GM12878 (cell line): Measurements from ENCODE around the gene KLF17. TPM values are rescaled to one million over a fixed set of nuclear protein-coding genes. Genes with fewer than 3 reads are reported as not detected.

Source experiments
- ATAC-seq: fragments of 200-7000 bp; cut with Tn5 transposase; 3 replicates; pipeline ENCODE4 v1.9.1; 2020; ENCODE audit warnings: mild to moderate bottlenecking, moderate library complexity
- BruUV-seq: library from RNA; stranded (reverse); fragments of 400-500 nt; replicated peaks from 2 replicates; lab custom pipeline; 2021; lab: Mats Ljungman, UMichigan
- CTCF ChIA-PET: fragments of 300-600 bp; sonication (Branson Sonifier 250); formaldehyde crosslinking; extraction: SDS; loops from one replicate; lab custom pipeline; 2021; ENCODE audit warnings: inconsistent platforms; lab: Yijun Ruan, JAX
- POLR2A ChIA-PET: fragments of 350-600 bp; formaldehyde crosslinking; extraction: SDS; loops from one replicate; lab custom pipeline; 2021; ENCODE audit warnings: inconsistent platforms; lab: Charles Lee
- RAD21 ChIA-PET: fragments of 300-600 bp; sonication (Branson Sonifier 250); formaldehyde crosslinking; loops from one replicate; lab custom pipeline; 2023; ENCODE audit warnings: antibody characterized with exemption; ENCODE audit not compliant: unreplicated experiment; lab: Charles Lee
- SMC1A ChIA-PET: fragments of 300-600 bp; sonication (Branson Sonifier 250); formaldehyde crosslinking; loops from one replicate; lab custom pipeline; 2023; ENCODE audit not compliant: unreplicated experiment, uncharacterized antibody; lab: Charles Lee
- DNase-seq: peaks from one replicate; pipeline ENCODE4 v3.0.0-alpha.2; 2011; ENCODE audit warnings: low read depth, low spot score
- FAIRE-seq: peaks from 3 replicates; lab custom pipeline; 2011; peaks lifted over from hg19 to GRCh38; lab: Jason Lieb, UNC
- H2AFZ ChIP-seq: 2 replicates; pipeline ENCODE4 v1.6.0; 2011; ENCODE audit warnings: low read depth, low read length, control low read depth; ENCODE audit not compliant: control insufficient read depth
- H3K27ac ChIP-seq: 2 replicates; pipeline ENCODE4 v1.5.1; 2011; ENCODE audit warnings: control low read depth; ENCODE audit not compliant: control insufficient read depth, insufficient read depth
- H3K27me3 ChIP-seq, 2 experiments: replicated peaks in 1 of 2; 2 replicates each; pipeline versions ENCODE4 v1.6.0 to v1.6.1; 2011; ENCODE audit warnings: low read length in 1 of 2; ENCODE audit not compliant: control insufficient read depth in 2 of 2, insufficient read depth in 2 of 2
- H3K36me3 ChIP-seq, 2 experiments: 2 replicates each; pipeline ENCODE4 v1.5.1; 2011; ENCODE audit warnings: low read length in 1 of 2; ENCODE audit not compliant: control insufficient read depth in 2 of 2, insufficient read depth in 2 of 2
- H3K4me1 ChIP-seq: 2 replicates; pipeline ENCODE4 v1.6.1; 2011; ENCODE audit warnings: mild to moderate bottlenecking, low read length, moderate library complexity, mixed read lengths; ENCODE audit not compliant: control insufficient read depth, insufficient read depth
- H3K4me2 ChIP-seq: 2 replicates; pipeline ENCODE4 v1.6.0; 2011; ENCODE audit warnings: control low read depth; ENCODE audit not compliant: control insufficient read depth, insufficient read depth
- H3K4me3 ChIP-seq: fragments of 200-600 bp; sonication (generic); 2 replicates; pipeline ENCODE4 v1.5.1; 2016
- H3K79me2 ChIP-seq: 2 replicates; pipeline ENCODE4 v1.6.0; 2011; ENCODE audit warnings: low read length; ENCODE audit not compliant: control insufficient read depth, insufficient read depth
- H3K9ac ChIP-seq: 2 replicates; pipeline ENCODE4 v1.8.0; 2011; ENCODE audit warnings: low read length, control low read depth, mixed read lengths; ENCODE audit not compliant: control insufficient read depth, insufficient read depth
- H3K9me3 ChIP-seq: replicated peaks from 3 replicates; pipeline ENCODE4 v1.5.1; 2011; ENCODE audit warnings: mild to moderate bottlenecking, low read length; ENCODE audit not compliant: control insufficient read depth, insufficient read depth
- H4K20me1 ChIP-seq: 2 replicates; pipeline ENCODE4 v1.6.0; 2011; ENCODE audit not compliant: control insufficient read depth, insufficient read depth
- ATF7 ChIP-seq: fragments of 450-650 bp; IDR thresholded peaks from 2 replicates; pipeline ENCODE4 v1.6.1; 2016; ENCODE audit warnings: low read depth, mild to moderate bottlenecking
- BHLHE40 ChIP-seq, 2 experiments: fragments of 450-650 bp in 1 of 2; IDR thresholded peaks; 2 replicates each; pipeline ENCODE4 v1.6.1; 2011 to 2017; ENCODE audit warnings: low read depth in 2 of 2, borderline replicate concordance in 1 of 2, improper control_type of control experiment in 1 of 2, low read length in 1 of 2, mild to moderate bottlenecking in 1 of 2
- GATAD2B ChIP-seq: fragments of 450-650 bp; conservative IDR thresholded peaks from 2 replicates; pipeline ENCODE4 v1.6.1; 2017; ENCODE audit warnings: low read depth, mild to moderate bottlenecking, moderate library complexity
- IKZF1 ChIP-seq: fragments of 450-650 bp; conservative IDR thresholded peaks from 2 replicates; pipeline ENCODE4 v1.6.1; 2017; ENCODE audit warnings: antibody characterized with exemption, mild to moderate bottlenecking
- IKZF2 ChIP-seq, 2 experiments: fragments of 450-650 bp; IDR thresholded peaks; 2 replicates each; pipeline ENCODE4 v1.6.1; 2017; ENCODE audit warnings: mild to moderate bottlenecking in 2 of 2, moderate library complexity in 2 of 2
- MEF2B ChIP-seq: fragments of 450-650 bp; IDR thresholded peaks from 2 replicates; pipeline ENCODE4 v1.6.1; 2018; ENCODE audit warnings: mild to moderate bottlenecking, moderate library complexity; ENCODE audit not compliant: partially characterized antibody, poor library complexity, severe bottlenecking
- MTA2 ChIP-seq: fragments of 450-650 bp; IDR thresholded peaks from 2 replicates; pipeline ENCODE4 v1.6.1; 2016; ENCODE audit warnings: low read depth, mild to moderate bottlenecking, moderate library complexity
- MXI1 ChIP-seq: fragments of 150-350 bp; IDR thresholded peaks from 2 replicates; pipeline ENCODE4 v1.6.1; 2011; ENCODE audit warnings: low read depth, mild to moderate bottlenecking, inconsistent platforms, low read length, improper control_type of control experiment
- POLR2AphosphoS5 ChIP-seq: IDR thresholded peaks from 2 replicates; pipeline ENCODE4 v1.6.1; 2011; ENCODE audit warnings: mild to moderate bottlenecking, low read length, inconsistent platforms
- WGBS: methylation state at CpG from one replicate; pipeline ENCODE4 v1.1.6; 2016; ENCODE audit warnings: low lambda C conversion rate; ENCODE audit not compliant: insufficient replicate concordance, insufficient coverage; ENCODE audit errors: missing lambda C conversion rate; 5-methylcytosine and 5-hydroxymethylcytosine counted together
- in situ Hi-C: fragments of 300-500 bp; cut with MboI; formaldehyde crosslinking; loops from 9 replicates; pipeline ENCODE4 v1.14.3; 2018; ENCODE audit warnings: mixed read lengths
- intact Hi-C: fragments of 100-400 bp; cut with micrococcal nuclease; formaldehyde crosslinking; loops from one replicate; pipeline ENCODE4 v1.14.2; 2022; ENCODE audit not compliant: unreplicated experiment
- polyA plus RNA-seq, 11 experiments: library from polyadenylated mRNA; depleted of rRNA in 4 of 11; unstranded in 6 of 11; stranded (reverse) in 5 of 11; fragments of >200 nt; fragmentation: Nextera tagmentation in 4 of 11; fragmentation: Illumina TruSeq in 1 of 11; extraction: Ambion mirVana in 4 of 11; extraction: Trizol in 1 of 11; gene quantifications; 1 replicate in 1 of 11; 2 replicates in 10 of 11; pipeline versions ENCODE4 v1.2.1 to v1.2.3, GENCODE V29; 2011 to 2016; ENCODE audit warnings: inconsistent platforms in 2 of 11, missing spikeins in 2 of 11, low read depth in 1 of 11
- total RNA-seq, 4 experiments: library from RNA; depleted of rRNA in 3 of 4; stranded (reverse); fragments of >200 nt in 3 of 4; fragmentation: Illumina TruSeq in 1 of 4; extraction: Trizol in 1 of 4; gene quantifications; 2 replicates each; pipeline versions ENCODE4 v1.2.1 to v1.2.3, GENCODE V29; 2013 to 2021
- TF ChIP-seq, protein P1 (sequence below): IDR thresholded peaks from 2 replicates; pipeline ENCODE4 v1.6.1; 2011; ENCODE audit warnings: borderline replicate concordance, low read depth, mild to moderate bottlenecking, moderate library complexity, mixed read lengths, low read length; ENCODE audit not compliant: insufficient read depth; ENCODE audit errors: extremely low read length
- TF ChIP-seq, protein P2 (sequence below): IDR thresholded peaks from 2 replicates; pipeline ENCODE4 v1.6.1; 2012; ENCODE audit warnings: improper control_type of control experiment, low read depth, low read length; ENCODE audit not compliant: insufficient replicate concordance
- TF ChIP-seq, protein P3 (sequence below): fragments of 450-650 bp; IDR thresholded peaks from 2 replicates; pipeline ENCODE4 v1.6.1; 2017; ENCODE audit warnings: low read depth, mild to moderate bottlenecking, moderate library complexity

KLF17 gene
- total and polyA plus RNA-seq, 10 of the 15 experiments (the other 5 are each of a cell fraction or from before 2014, with no cell fraction given): not detected

DNA sequence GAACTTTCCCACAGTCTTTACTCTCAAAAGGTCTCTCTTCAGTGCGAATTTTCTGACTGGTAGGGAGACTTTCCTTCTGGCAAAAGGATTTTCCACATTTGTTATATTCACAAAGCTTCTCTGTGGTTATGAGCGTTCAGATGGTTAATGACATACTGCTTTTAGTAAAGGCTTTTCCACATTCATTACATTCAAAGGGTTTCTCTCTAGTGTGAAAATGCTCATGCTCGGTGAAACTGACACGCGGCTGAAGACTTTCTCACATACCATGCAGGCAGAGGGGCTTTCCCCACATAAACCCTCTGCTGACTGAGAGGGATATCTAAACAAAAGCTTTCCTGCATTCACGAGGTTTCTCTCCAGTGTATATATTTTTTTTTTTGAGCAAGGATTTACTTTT is 32.7 kb downstream of the KLF17 start:
- BruUV-seq: no TSS peak
- ChIA-PET POLR2A (interaction anchor here (0.7 to 0.9 kb wide), 3 partner anchors 62 to 479 kb away, joined by 3 read pairs; no protein-coding TSS in a partner anchor), CTCF (interaction anchor here (1.1 to 1.6 kb wide), 2 partner anchors 12 to 103 kb away, joined by 3 to 6 read pairs; no protein-coding TSS in a partner anchor), SMC1A (interaction anchor here (0.5 to 1.9 kb wide), 5 partner anchors 11 to 430 kb away, joined by 3 to 6 read pairs (median 4); partner anchors contain the start of gene DMAP1), RAD21 (interaction anchor here (0.7 to 1.9 kb wide), 3 partner anchors 49 to 502 kb away, joined by 3 to 6 read pairs (median 4); partner anchors contain the start of gene DMAP1)
- ATAC-seq (peak; percentile 87), FAIRE-seq (no peak), DNase-seq (peak; percentile 48)
- Histone ChIP-seq H3K4me3 (no peak overlapping the region), H3K4me2 (no peak overlapping the region), H4K20me1 (no peaks in the 10 kb centered on the region), H2AFZ (no peak overlapping the region; the same call in none of the 2 replicates), H3K9me3 (no peaks in the 10 kb centered on the region; the same call in 1 of the 3 replicates), H3K27me3 (no peaks in the 10 kb centered on the region), H3K36me3 (no peaks in the 10 kb centered on the region), H3K27ac (0 out of 2 replicates have a peak overlapping the region, but pooled peaks have one; percentile 6), H3K9ac (no peak overlapping the region), H3K4me1 (no peaks in the 10 kb centered on the region), H3K79me2 (no peaks in the 10 kb centered on the region)
- intact Hi-C loops (no loop called here), in situ Hi-C loops (no loop called here)
- WGBS: 1% methylated on average over 6 of the region's 6 CpGs
- TF ChIP-seq MTA2 (peak; percentile 12; the same call in 1 of the 2 replicates), MXI1 (0 out of 2 replicates have a peak, but pooled peaks have one; percentile 17), BHLHE40 (IDR thresholded peaks at IDR 0.05; ENCODE audit: borderline replicate concordance in 1 of 2, low read depth in 2 of 2, low read length in 1 of 2) (peak in 1 of 2 experiments; percentile 27; a peak in 1 of 4 replicates), ATF7 (peak; percentile 60; the same call in 1 of the 2 replicates), IKZF2 (IDR thresholded peaks at IDR 0.05) (peak; percentile 53 to 59; a peak in 2 of 4 replicates), IKZF1 (no peak; the same call in 1 of the 2 replicates), GATAD2B (0 out of 2 replicates have a peak, but pooled peaks have one; percentile 25), MEF2B (peak; percentile 30), POLR2AphosphoS5 (no peak)
- TF ChIP-seq, protein P1, sequence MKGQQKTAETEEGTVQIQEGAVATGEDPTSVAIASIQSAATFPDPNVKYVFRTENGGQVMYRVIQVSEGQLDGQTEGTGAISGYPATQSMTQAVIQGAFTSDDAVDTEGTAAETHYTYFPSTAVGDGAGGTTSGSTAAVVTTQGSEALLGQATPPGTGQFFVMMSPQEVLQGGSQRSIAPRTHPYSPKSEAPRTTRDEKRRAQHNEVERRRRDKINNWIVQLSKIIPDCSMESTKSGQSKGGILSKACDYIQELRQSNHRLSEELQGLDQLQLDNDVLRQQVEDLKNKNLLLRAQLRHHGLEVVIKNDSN: no peak
- TF ChIP-seq, protein P2, sequence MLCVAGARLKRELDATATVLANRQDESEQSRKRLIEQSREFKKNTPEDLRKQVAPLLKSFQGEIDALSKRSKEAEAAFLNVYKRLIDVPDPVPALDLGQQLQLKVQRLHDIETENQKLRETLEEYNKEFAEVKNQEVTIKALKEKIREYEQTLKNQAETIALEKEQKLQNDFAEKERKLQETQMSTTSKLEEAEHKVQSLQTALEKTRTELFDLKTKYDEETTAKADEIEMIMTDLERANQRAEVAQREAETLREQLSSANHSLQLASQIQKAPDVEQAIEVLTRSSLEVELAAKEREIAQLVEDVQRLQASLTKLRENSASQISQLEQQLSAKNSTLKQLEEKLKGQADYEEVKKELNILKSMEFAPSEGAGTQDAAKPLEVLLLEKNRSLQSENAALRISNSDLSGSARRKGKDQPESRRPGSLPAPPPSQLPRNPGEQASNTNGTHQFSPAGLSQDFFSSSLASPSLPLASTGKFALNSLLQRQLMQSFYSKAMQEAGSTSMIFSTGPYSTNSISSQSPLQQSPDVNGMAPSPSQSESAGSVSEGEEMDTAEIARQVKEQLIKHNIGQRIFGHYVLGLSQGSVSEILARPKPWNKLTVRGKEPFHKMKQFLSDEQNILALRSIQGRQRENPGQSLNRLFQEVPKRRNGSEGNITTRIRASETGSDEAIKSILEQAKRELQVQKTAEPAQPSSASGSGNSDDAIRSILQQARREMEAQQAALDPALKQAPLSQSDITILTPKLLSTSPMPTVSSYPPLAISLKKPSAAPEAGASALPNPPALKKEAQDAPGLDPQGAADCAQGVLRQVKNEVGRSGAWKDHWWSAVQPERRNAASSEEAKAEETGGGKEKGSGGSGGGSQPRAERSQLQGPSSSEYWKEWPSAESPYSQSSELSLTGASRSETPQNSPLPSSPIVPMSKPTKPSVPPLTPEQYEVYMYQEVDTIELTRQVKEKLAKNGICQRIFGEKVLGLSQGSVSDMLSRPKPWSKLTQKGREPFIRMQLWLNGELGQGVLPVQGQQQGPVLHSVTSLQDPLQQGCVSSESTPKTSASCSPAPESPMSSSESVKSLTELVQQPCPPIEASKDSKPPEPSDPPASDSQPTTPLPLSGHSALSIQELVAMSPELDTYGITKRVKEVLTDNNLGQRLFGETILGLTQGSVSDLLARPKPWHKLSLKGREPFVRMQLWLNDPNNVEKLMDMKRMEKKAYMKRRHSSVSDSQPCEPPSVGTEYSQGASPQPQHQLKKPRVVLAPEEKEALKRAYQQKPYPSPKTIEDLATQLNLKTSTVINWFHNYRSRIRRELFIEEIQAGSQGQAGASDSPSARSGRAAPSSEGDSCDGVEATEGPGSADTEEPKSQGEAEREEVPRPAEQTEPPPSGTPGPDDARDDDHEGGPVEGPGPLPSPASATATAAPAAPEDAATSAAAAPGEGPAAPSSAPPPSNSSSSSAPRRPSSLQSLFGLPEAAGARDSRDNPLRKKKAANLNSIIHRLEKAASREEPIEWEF: peak; percentile 67
- TF ChIP-seq, protein P3, sequence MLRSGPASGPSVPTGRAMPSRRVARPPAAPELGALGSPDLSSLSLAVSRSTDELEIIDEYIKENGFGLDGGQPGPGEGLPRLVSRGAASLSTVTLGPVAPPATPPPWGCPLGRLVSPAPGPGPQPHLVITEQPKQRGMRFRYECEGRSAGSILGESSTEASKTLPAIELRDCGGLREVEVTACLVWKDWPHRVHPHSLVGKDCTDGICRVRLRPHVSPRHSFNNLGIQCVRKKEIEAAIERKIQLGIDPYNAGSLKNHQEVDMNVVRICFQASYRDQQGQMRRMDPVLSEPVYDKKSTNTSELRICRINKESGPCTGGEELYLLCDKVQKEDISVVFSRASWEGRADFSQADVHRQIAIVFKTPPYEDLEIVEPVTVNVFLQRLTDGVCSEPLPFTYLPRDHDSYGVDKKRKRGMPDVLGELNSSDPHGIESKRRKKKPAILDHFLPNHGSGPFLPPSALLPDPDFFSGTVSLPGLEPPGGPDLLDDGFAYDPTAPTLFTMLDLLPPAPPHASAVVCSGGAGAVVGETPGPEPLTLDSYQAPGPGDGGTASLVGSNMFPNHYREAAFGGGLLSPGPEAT: peak; percentile 81
